ENCODE measurements around the gene ZNF117.
"Not testable (repeated sequence)": the region's sequence is repeated elsewhere in the genome, so short reads cannot be mapped to it uniquely, and the experiment has no call there.

Gene ZNF117

DNA sequence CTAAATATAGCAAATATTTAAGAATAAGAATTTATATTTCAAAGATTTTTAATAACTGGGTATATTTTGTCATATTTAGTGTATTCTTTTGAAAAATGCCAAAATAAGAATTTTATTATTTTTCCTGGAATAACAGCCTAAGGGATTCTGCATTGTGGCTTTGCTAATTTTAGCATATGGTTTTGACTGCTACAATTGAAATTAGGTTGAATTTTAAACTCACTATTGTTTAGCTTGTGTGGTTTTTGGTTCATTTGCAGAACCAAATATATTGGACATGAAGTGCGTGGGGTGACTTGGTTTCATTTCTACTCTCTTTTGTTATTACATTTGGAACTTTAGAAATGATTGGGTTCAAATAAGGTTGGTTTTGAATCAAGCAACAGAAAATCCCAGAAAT is 52.3 kb downstream of the ZNF117 start:
- no peak overlapping the region for H3K9ac ChIP-seq
- TF ChIP-seq, protein P1, sequence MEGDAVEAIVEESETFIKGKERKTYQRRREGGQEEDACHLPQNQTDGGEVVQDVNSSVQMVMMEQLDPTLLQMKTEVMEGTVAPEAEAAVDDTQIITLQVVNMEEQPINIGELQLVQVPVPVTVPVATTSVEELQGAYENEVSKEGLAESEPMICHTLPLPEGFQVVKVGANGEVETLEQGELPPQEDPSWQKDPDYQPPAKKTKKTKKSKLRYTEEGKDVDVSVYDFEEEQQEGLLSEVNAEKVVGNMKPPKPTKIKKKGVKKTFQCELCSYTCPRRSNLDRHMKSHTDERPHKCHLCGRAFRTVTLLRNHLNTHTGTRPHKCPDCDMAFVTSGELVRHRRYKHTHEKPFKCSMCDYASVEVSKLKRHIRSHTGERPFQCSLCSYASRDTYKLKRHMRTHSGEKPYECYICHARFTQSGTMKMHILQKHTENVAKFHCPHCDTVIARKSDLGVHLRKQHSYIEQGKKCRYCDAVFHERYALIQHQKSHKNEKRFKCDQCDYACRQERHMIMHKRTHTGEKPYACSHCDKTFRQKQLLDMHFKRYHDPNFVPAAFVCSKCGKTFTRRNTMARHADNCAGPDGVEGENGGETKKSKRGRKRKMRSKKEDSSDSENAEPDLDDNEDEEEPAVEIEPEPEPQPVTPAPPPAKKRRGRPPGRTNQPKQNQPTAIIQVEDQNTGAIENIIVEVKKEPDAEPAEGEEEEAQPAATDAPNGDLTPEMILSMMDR (IDR thresholded peaks at IDR 0.05) = no peak
- H2AFZ ChIP-seq = no peak overlapping the region
- no peak overlapping the region for H3K27ac ChIP-seq
- H3K79me2 ChIP-seq = no peaks in the 10 kb centered on the region
- no peak overlapping the region for H3K4me2 ChIP-seq (ENCODE audit: low read length)
- no peaks in the 10 kb centered on the region for H3K9me3 ChIP-seq (ENCODE audit: control insufficient read depth, low read length)
- no peak overlapping the region for H3K4me3 ChIP-seq (ENCODE audit: low read depth, low read length)
- no peaks in the 10 kb centered on the region for H3K36me3 ChIP-seq (ENCODE audit: control insufficient read depth, insufficient read depth, low read length)
- no peaks in the 10 kb centered on the region for H3K4me1 ChIP-seq
- H3K27me3 ChIP-seq (ENCODE audit: control insufficient read depth, insufficient read depth, low read length) = no peaks in the 10 kb centered on the region

GRCh38 chr7:64934478-64934877 is 56.4 kb downstream of the ZNF117 start:
- Histone ChIP-seq H3K27me3 (ENCODE audit: control insufficient read depth, insufficient read depth, low read length) (no peaks in the 10 kb centered on the region), H3K9me3 (ENCODE audit: control insufficient read depth, low read length) (no peaks in the 10 kb centered on the region), H3K79me2 (no peaks in the 10 kb centered on the region), H3K4me2 (ENCODE audit: low read length) (no peak overlapping the region), H3K4me3 (ENCODE audit: low read depth, low read length) (no peak overlapping the region), H2AFZ (no peak overlapping the region), H3K4me1 (no peaks in the 10 kb centered on the region), H3K9ac (no peak overlapping the region), H3K27ac (no peak overlapping the region), H3K36me3 (ENCODE audit: control insufficient read depth, insufficient read depth, low read length) (peaks cover 2% of the 10 kb centered on the region)
- TF ChIP-seq, protein P1 (IDR thresholded peaks at IDR 0.05) = no peak

- H3K27me3 ChIP-seq (ENCODE audit: control insufficient read depth, insufficient read depth, low read length); H2AFZ ChIP-seq; H3K79me2 ChIP-seq; H3K4me2 ChIP-seq (ENCODE audit: low read length); H3K36me3 ChIP-seq (ENCODE audit: control insufficient read depth, insufficient read depth, low read length); H3K27ac ChIP-seq; H3K4me1 ChIP-seq; H3K9ac ChIP-seq; H3K4me3 ChIP-seq (ENCODE audit: low read depth, low read length); H3K9me3 ChIP-seq (ENCODE audit: control insufficient read depth, low read length): not testable (repeated sequence)
Observed at GRCh38 chr7:64928252-64929187, 62.3 kb downstream of the ZNF117 start.

All from parathyroid adenoma (tissue), 2 donors.